GM21526 (cell line): ENCODE measurements around the gene ZNF511.
A peak's percentile ranks its signal among the peaks of the same experiment; 100 is the strongest.
"Not testable (repeated sequence)": the region's sequence is repeated elsewhere in the genome, so short reads cannot be mapped to it uniquely, and the experiment has no call there.

Experiments
- ATAC-seq: cut with Tn5 transposase; IDR thresholded peaks from one replicate; pipeline ENCODE4 v1.9.1; 2021; ENCODE audit warnings: moderate library complexity; ENCODE audit not compliant: unreplicated experiment, low FRiP score

Gene ZNF511

DNA sequence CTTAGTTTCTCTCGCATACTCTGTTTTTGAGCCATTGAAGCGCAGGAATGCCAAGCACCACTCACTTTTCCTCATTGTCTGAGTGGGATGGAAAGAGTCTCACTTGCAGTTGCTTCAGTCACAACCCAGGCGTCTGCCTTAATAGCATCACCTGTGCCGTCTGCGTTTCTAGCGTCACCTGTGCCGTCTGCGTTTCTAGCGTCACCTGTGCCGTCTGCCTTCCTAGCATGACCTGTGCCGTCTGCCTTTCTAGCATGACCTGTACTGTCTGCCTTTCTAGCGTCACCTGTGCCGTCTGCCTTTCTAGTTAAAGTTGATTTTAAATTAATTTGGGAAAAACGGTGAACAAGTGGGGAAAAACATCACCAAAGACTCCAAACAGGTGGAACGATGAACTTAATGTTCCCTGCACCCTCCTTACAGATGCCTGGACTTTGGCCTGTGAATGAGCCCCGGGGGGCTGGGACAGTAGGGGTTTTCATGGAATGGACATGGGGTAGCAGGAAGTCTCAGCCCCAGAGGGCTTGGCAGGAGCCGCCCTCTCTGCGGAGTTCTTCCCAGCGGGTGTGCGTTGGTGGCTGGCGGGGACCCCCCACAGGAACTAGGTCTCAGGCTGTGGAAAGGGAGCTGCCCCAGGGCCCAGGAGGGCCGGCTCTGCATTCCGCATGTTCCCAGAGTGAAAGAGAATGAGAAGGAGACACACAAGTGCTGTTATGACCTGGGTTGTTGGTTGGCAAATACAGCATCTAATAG, 3.5 kb downstream of the ZNF511 start:
- no peak for ATAC-seq

DNA sequence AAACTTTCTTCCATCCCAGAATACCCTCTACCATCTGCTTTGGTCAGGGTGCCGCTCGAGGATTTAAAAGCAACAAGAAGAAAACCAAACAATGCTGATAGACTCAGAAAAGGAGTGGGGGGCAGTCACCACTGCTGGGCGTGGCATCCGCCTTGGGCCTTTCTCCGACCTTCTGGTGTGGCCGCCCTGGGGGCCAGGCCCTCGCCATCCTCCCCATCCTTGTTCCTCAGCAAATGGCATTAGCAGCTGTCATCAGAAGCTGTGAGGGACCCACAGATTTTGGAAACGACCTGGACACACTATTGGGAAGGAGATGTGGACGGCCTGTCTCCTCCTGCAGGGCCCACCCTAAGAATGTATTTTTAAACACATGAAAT, 4.0 kb downstream of the ZNF511 start:
- no peak for ATAC-seq

DNA sequence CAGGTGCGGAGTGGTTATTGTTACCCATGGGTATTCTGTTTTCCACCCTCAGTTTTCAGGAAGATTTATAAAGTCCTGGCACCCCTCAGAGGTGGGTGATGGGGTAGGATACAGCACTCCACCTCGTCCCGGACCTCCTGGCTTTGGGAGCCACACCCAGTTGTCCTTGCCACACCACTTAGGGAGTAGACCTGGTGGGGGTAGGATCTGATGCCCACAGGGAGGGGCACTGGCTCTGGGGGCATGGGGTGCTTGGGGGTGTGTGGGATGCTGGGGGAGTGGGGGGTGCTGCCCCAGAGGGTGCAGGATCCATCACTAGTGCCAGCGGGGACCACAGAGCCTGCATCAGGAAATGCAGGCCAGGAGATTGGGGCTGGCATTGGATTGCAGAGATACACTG, 4.5 kb downstream of the ZNF511 start:
- no peak for ATAC-seq

DNA sequence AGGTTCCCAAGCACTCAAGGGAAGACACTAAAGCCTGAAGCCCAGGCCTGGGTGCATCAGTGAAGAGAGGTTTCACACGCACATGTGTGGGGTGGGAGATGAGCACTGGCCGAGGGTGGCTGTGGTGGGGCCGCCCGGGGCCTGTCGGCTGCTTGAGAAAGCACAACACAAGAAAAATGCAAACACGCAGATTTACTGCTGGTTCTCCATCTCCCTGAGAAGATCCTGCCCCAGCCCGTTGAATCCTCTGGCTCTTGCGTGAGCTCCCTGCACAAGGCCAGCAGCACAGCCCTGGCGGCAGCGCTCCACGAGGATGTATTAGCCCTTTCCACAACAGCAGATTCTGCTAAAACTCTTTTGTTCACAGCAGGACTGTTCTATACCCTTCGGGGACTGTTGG, 6.2 kb downstream of the ZNF511 start:
- no peak for ATAC-seq

DNA sequence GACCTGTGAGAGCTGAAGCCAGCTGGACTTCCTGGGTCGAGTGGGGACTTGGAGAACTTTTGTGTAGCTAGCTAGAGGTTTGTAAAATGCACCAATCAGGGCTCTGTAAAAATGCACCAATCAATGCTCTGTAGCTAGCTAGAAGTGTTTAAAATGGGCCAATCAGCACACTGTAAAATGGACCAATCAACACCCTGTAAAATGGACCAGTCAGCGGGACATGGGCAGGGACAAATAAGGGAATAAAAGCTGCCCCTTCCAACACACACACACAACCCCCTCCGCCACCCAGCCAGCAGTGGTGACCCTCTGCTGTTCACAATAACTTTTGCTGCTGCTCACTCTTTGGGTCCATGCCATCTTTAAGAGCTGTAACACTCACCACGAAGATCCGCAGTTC, 7.1 kb downstream of the ZNF511 start:
- ATAC-seq, result no peak

DNA sequence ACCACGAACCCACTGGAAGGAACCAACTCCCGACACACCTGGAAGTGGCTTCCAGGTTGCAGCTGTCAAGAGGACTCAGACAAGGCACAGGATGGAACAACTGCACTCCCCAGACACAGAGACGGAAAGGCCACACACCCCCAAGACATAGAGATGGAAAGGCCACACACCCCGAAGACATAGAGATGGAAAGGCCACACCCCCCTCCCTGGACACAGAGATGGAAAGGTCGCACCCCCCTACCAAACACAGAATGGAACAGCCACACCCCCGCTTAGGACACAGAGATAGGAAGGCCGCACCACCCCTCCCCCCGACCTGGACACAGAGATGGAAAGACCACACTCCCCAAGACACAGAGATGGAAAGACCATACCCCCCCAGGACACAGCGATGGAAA, 7.6 kb downstream of the ZNF511 start:
- ATAC-seq, result no peak

DNA sequence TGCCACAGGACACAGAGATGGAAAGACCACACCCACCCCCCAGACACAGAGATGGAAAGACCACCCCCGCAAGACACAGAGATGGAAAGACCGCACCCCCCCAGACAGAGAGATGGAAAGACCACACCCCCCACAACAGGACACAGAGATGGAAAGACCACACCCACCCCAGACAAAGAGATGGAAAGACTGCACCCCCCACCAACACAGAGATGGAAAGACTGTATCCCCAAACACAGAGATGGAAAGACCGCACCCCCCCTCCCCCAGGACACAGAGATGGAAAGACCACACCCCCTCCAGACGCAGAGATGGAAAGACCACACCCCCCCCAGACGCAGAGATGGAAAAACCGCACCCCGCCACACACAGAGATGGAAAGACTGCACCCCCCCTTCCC, 8.0 kb downstream of the ZNF511 start:
- no peak for ATAC-seq

DNA sequence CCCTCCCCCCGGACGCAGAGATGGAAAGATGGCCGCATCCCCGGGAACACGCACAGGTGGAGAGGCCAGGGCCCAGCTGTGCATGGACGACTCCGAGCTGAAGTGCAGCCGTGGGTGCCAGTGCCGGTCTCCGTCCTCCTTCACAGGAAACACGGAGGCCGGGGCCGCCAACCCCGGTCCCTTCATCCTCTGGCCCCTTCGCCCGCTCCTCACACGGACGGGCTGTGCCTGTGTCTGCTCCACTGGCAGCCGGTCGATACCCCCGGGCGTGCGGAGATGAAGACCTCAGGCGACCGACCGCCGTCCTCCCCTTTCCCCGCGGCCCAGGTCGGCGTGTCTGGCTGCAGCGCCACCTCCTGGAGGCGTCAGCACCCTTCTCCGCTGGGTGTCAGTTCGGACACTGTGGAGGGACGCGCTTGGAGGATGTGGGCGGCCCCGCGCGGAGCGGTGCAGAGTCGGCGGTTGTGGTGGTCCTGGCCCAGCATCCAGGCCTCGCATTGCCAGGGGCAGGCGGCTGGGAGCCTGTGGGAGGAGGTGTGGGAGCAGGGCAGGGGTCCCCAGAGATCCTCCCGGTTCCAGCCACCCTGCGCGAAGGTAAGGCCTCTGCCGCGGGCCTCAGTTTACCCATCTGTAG, 9.9 kb downstream of the ZNF511 start:
- ATAC-seq, result peak; percentile 81

DNA sequence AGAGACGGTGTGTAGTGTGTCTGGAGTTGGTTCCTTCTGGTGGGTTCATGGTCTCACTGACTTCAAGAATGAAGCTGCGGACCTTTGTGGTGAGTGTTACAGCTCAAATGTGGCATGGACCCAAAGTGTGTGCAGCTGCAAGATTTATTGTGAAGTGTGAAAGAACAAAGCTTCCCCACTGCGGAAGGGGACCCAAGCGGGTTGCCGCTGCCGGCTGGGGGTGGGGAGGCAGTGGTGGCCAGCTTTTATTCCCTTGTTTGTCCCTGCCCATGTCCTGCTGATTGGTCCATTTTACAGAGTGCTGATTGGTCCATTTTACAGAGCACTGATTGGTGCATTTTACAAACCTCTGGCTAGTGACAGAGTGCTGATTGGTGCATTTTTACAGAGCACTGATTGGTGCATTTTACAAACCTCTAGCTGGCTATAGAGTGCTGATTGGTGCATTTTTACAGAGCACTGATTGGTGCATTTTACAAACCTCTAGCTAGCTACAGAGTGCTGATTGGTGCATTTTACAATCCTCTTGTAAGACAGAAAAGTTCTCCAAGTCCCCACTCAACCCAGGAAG, 12.2 kb downstream of the ZNF511 start:
- not testable (repeated sequence) for ATAC-seq

DNA sequence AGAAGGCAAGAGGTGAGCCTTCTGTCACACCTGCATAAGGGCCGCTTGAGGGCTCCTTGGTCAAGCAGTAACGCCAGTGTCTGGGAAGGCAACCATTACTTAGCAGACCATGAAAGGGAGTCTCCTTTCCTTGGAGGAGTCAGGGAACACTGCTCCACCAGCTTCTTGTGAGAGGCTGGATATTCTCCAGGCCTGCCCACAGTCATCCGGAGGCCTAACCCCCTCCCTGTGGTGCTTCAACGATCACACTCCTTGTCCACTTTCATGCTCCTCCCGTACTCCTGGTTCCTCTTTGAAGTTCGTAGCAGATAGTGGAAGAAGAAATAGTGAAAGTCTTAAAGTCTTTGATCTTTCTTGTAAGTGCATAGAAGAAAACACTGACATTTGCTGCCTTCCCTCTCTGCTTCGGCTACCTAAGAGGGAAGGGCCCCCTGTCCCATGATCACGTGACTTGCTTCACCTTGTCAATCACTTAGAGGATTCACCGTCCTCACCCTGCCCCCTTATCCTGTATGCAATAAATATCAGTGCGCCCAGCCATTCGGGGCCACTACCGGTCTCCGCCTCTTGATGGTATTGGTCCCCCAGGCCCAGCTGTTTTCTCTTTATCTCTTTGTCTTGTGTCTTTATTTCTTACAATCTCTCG, 13.5 kb downstream of the ZNF511 start:
- ATAC-seq, result not testable (repeated sequence)

DNA sequence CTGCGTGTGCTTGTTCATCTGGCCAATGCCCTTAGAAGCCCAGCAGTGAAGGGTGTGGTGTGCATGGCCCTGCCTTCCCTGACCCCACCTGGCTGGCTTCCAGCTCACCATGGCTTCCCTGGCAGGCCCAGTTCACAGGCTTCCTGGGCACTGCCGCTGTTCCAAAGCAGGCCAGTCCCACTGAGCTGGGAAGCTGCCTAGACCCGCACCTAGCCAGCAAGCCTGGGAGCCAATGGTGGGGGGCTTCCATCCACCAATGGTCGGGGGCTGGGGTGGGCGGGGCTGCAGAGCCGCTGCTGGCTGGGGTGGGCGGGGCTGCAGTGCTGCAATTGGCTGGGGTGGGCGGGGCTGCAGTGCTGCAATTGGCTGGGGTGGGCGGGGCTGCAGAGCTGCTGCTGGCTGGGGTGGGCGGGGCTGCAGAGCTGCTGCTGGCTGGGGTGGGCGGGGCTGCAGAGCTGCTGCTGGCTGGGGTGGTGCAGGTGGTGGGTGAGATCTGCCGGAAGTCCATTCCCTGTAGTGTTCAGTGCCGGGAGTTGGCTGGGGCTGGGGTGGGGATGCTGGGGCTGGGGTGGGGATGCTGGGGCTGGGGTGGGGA, 15.6 kb downstream of the ZNF511 start:
- no peak for ATAC-seq

DNA sequence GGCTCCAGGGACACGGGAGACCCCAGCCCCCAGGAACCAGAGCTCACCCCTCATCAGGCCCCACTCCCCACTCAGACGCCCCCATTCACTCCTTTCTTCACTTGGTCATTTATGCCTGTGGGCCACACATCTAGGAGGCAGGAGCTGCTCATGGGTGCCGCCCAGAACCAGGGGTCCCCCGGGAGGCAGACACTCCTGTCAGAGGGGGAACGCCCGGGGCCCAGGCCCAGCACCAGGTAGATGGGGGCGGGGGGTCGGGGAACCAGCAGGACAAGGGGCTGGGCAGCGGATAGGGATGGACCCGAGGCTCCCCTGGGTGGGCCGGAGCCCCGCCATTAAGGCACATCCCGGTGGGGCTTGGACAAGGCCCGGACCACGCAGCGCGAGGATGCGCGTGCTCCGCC, 16.1 kb downstream of the ZNF511 start:
- ATAC-seq, result no peak

DNA sequence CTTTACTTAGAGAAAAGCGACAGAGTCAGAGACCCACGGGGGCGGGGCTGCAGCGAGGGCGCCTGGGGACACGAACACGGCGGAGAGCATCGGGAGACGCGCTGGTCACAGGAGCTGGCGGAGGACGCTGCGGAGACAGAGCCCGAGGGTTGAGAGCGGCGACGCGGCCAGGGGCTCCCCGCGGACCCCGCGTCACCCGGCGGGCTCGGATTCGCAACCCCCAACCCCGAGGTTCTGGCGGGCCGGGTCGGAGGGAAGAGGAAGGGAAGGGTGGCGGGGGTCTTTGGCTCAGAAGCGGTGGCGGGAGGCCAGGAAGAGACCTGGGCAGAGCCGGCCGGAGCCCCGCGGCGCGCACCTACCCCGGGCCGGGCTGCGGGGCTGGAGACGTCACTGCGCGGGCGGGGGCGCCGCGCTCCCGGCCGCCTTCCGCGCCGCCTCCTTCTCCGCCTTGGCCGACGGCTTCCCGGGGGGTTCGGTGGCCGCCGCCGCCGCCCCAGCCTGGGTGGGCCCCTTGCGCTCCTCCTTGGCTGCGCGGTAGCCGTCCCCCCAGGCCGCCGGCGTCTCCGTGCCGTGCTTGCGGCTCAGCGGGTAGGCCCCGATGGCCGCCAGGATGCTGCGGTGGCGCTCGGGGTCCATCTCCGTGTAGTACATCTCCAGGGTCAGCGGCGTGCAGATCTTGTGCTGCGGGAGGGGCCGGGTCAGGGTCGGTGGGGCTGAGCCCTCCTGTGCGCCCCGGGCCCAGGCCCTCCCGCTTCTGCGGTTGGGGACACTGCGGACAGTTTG, 16.9 kb downstream of the ZNF511 start:
- no peak for ATAC-seq

DNA sequence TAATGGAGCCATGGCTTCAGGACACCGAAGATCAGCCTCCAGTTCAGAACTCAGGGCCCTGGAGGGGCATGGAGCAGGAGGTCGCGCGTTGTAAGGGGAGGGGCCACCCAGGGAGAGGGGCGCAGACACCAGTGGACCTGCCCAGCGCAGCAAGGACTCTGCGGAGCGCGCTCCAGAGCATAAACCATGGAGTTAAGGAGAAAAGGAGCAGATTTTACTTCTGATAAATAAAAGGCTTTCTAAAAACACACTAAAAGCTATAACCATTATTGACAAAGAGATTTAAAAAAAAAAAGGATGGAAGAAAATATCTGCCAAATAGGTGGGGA, 17.5 kb downstream of the ZNF511 start:
- ATAC-seq, result no peak

DNA sequence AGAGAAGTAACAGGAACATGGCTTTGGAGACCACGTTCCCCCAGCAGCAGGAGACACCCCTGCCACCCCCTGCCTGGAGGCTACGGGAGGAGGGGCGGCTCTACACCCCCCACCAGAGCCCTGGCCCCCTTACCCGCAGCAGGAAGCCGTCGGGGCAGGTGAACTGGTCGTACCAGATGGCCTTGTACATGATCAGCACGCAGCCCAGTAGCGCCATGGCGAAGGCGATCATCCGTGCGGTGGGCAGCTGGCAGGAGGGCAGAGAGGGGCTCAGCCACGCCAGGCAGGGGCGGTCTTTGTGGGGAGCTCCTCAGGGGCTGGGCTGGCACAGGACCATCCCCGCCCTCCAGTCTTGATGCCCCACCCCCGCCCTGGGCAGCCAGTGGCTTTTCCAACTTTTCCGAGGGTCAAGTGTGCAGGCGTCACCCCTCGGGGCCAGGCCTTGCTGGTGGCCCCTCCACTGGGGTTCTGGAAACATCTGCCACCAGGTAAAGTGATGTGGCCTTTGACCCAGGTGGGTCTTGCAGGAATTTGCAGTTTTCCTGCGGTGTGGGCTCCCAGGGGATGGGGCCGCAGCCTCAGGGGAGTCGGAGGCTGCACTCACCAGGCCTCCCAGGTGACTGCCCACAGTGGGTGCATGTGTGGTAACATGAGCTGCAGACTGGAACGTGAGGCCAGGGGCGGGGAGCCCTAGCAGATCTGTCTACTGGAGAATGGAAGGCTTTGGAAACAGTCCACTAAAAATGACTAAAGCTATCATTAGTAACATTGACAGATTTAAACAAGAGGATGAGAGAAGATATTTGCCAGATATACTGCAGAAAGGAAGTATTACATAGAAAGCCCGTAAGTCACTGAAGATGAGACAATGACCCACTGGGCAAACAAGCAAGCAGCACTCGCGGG, 18.3 kb downstream of the ZNF511 start:
- no peak for ATAC-seq

DNA sequence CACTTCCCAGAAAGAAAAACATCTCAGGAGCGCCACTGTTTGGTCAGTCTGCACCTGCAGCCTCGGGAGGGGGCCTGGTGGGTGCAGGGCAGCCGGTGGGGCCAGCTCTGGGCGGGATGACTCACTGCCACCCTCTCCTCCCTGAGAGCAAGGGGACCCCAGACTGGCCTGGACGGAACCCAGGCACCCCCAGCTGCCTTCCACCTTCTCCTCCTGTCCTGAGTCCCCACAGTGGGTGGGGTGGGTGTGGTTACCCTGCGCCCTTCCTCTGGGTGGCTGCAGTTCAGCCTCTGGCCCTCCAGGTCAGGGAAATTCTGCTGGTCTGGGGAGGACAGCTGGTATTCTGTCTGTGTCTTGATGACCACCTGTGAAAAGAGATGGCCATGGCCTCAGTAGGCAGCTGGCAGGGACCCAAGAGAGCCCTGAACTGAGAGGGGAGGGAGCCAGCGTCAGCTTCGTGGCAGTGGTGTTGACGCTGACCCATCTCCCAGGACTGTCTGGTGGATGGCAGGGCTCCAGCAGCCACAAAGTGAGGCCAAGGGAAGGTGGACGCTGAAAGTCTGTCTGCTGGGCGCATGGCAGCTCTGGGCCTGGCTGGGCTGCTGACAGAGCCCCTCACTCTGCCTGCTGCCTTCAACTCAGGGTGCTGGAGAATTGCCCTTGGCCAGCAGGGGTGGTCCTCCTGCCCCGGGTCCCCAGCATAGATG, 19.1 kb downstream of the ZNF511 start:
- ATAC-seq, result no peak

DNA sequence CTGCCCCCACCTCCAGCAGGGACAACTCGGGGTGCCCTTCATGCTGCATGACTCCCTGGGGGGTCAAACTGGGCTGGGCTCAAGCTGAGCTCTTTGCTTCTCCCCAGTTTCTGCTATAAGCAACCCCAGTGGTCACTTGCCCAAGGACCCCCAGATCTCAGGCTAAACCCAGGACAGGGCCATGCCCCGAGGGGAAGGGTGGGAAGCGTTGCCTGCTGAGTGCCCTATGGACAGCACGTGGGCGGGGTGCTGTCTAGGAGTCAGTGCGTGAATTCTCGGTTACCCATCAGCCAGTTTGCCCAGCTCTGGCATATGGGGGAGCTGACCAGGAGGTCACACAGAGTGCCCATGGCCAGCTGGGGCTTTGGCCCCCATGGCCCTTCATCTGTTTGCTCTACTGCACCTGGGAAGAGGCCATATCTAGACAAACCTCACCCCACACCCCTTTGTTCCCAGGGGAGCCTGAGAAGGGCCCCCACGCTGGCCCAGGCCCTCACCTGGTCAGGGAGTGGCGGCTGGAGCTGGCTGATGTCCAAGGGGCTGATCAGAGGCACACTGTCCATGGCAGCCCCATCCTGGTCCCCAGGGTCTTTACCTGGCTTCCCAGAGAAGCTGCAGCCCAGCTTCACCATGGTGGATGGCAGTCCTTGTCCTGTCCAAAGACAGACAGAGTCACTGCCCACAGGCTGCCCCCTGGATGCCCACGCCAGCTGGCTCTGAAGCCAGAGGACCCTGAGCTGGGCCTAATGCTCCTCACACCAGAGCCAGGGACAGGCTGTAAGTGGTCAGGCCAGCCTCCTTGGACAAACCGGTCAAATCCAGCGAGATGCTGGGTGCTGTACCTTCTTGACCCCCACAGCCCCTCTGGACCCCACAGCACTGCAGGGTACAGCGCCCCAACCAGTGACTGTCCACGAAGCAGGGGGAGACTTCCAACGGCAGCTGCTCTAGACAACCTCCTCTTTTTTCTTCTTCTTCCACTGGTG, 19.9 kb downstream of the ZNF511 start:
- ATAC-seq, result no peak
